ENCODE results near the gene YJEFN3. TPM values are rescaled to one million over a fixed set of nuclear protein-coding genes. Genes with fewer than 3 reads are reported as not detected.

YJEFN3 gene
- total RNA-seq, 1 experiment from 2014 or later: 16.6 TPM

GRCh38 chr19:19558636-19559035 lies 29.9 kb downstream of the YJEFN3 start:
- no peaks in the 10 kb centered on the region; the same call in 1 of the 2 replicates for H3K4me1 ChIP-seq (ENCODE audit: insufficient read depth, low read length)
- H2AFZ ChIP-seq (ENCODE audit: low read length): no peak overlapping the region
- no peaks in the 10 kb centered on the region for H3K9me3 ChIP-seq (ENCODE audit: control insufficient read depth, low read depth, low read length)
- H3K4me3 Mint-ChIP-seq: no peak overlapping the region
- H2AK5ac ChIP-seq (ENCODE audit: insufficient read length, low read length): no peak overlapping the region
- H3K36me3 Mint-ChIP-seq (ENCODE audit: insufficient read depth in 1 of 3, low read depth in 3 of 3): no peaks in the 10 kb centered on the region
- H3K18ac ChIP-seq (ENCODE audit: insufficient read length, low read depth, low read length): no peak overlapping the region
- no peaks in the 10 kb centered on the region for H3K27me3 ChIP-seq (ENCODE audit: insufficient read depth, low read length)
- no peak overlapping the region for H2BK20ac ChIP-seq (ENCODE audit: low read depth, low read length, poor library complexity, severe bottlenecking)
- WGBS (ENCODE audit: extremely low coverage, insufficient read length, low lambda C conversion rate): no CpG with 5 or more reads among the region's 16 CpGs
- no peak overlapping the region for H3K4me2 ChIP-seq (ENCODE audit: insufficient read depth, insufficient read length, low read length)
- H4K91ac ChIP-seq (ENCODE audit: insufficient read length, low read depth, low read length): no peak overlapping the region
- no peak overlapping the region for H2BK5ac ChIP-seq (ENCODE audit: insufficient read length, low read length)
- H3K56ac ChIP-seq (ENCODE audit: insufficient read length, low read depth, low read length): no peak overlapping the region
- H2BK120ac ChIP-seq (ENCODE audit: low read depth, low read length, poor library complexity, severe bottlenecking): no peak overlapping the region
- H3K27ac Mint-ChIP-seq: no peak overlapping the region; a peak in 1 of 7 replicates
- H3K23ac ChIP-seq (ENCODE audit: insufficient read length, low read depth, low read length): no peak overlapping the region
- no peaks in the 10 kb centered on the region for H3K23me2 ChIP-seq (ENCODE audit: insufficient read length, low read depth, low read length, poor library complexity, severe bottlenecking)
- peaks cover 4% of the 10 kb centered on the region; the same call in 1 of the 2 replicates for H3K27me3 Mint-ChIP-seq (ENCODE audit: low read depth)
- H4K5ac ChIP-seq (ENCODE audit: insufficient read length, low read depth, low read length): no peak overlapping the region
- H2BK15ac ChIP-seq (ENCODE audit: low read depth, low read length): no peak overlapping the region
- no peaks in the 10 kb centered on the region for H4K20me1 ChIP-seq (ENCODE audit: control insufficient read depth, insufficient read depth, insufficient read length)
- no peak for DNase-seq
- TF ChIP-seq, protein P1, sequence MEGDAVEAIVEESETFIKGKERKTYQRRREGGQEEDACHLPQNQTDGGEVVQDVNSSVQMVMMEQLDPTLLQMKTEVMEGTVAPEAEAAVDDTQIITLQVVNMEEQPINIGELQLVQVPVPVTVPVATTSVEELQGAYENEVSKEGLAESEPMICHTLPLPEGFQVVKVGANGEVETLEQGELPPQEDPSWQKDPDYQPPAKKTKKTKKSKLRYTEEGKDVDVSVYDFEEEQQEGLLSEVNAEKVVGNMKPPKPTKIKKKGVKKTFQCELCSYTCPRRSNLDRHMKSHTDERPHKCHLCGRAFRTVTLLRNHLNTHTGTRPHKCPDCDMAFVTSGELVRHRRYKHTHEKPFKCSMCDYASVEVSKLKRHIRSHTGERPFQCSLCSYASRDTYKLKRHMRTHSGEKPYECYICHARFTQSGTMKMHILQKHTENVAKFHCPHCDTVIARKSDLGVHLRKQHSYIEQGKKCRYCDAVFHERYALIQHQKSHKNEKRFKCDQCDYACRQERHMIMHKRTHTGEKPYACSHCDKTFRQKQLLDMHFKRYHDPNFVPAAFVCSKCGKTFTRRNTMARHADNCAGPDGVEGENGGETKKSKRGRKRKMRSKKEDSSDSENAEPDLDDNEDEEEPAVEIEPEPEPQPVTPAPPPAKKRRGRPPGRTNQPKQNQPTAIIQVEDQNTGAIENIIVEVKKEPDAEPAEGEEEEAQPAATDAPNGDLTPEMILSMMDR (conservative IDR thresholded peaks at IDR 0.05): no peak
- no peak overlapping the region for H3T11ph ChIP-seq (ENCODE audit: low read length)
- H3K79me2 ChIP-seq (ENCODE audit: insufficient read depth, low read length): no peaks in the 10 kb centered on the region
- no peak overlapping the region for H3K9ac ChIP-seq (ENCODE audit: extremely low read depth, insufficient read length, low read length)
- no peak overlapping the region for H3K4ac ChIP-seq (ENCODE audit: low read depth, low read length)
- H3K27ac ChIP-seq (ENCODE audit: insufficient read length, low read depth, low read length): no peak overlapping the region
- H4K8ac ChIP-seq (replicated peaks; ENCODE audit: insufficient read length, low read depth, low read length): no peak overlapping the region
- no peaks in the 10 kb centered on the region for H3K9me3 Mint-ChIP-seq
- no peak overlapping the region for H2BK12ac ChIP-seq (ENCODE audit: insufficient read length, low read depth, low read length)
- no peaks in the 10 kb centered on the region for H3K79me1 ChIP-seq (ENCODE audit: insufficient read depth, low read depth, low read length, poor library complexity, severe bottlenecking)
- H3K14ac ChIP-seq (ENCODE audit: insufficient read depth, low read length): no peak overlapping the region
- H3K4me1 Mint-ChIP-seq: peaks cover 5 to 9% of the 10 kb centered on the region in 2 experiments

Data from H9 (cell line).